GM10266 (cell line): ENCODE data around the gene C2CD4C.
"Not testable (repeated sequence)": the region's sequence is repeated elsewhere in the genome, so short reads cannot be mapped to it uniquely, and the experiment has no call there.

Experiments
- DNase-seq: peaks from one replicate; pipeline ENCODE4 v3.0.0; 2012; ENCODE audit errors: extremely low spot score
- TF ChIP-seq, protein P1 (sequence below): IDR thresholded peaks from 2 replicates; pipeline ENCODE4 v1.5.1; 2012; ENCODE audit warnings: mild to moderate bottlenecking, low read depth; ENCODE audit not compliant: control insufficient read depth, insufficient read depth; ENCODE audit errors: missing control alignments

C2CD4C gene

DNA sequence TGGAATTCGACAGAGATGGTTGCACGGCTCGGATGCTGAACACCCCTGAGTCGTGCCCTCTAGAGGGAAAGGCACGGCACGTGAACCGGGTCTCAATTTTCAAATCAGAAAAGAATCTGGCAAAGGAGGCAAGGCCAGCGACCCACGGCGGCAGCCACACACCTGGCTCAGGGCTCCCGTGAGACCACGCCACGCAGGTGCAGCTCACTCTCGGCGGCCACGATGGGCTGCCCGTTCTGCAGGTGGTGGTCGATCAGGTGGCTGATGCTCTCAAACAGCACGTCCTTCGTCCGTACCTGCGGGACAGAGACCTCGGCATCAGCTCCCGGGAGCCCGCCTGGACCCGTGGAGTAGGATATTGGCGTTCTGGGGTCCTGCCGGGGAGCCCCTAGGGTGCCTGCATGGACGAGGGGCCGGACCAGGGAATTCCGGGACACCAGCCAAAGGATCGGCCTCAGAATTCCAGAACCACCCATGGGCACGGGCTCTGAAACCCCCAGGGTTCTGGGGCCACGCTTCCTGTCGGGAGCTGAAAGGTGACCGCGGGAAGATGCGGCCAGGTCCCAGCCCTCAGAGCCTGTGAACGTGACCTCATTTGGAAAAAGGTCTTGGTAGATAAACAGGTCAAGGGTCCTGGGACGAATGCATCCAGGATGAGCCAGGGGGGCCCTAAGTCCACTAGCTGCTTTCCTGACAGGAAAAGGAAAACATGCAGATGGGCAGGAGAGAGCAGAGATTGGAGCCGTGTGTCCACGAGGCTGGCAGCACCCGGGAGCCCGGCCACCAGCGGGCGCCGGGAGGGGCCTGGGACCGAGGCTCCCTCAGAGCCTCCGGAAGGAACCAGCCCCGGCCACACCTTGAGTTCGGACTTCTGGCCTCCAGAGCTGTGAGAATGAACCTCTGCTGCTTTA is 10.1 kb upstream of the C2CD4C start:
- TF ChIP-seq, protein P1, sequence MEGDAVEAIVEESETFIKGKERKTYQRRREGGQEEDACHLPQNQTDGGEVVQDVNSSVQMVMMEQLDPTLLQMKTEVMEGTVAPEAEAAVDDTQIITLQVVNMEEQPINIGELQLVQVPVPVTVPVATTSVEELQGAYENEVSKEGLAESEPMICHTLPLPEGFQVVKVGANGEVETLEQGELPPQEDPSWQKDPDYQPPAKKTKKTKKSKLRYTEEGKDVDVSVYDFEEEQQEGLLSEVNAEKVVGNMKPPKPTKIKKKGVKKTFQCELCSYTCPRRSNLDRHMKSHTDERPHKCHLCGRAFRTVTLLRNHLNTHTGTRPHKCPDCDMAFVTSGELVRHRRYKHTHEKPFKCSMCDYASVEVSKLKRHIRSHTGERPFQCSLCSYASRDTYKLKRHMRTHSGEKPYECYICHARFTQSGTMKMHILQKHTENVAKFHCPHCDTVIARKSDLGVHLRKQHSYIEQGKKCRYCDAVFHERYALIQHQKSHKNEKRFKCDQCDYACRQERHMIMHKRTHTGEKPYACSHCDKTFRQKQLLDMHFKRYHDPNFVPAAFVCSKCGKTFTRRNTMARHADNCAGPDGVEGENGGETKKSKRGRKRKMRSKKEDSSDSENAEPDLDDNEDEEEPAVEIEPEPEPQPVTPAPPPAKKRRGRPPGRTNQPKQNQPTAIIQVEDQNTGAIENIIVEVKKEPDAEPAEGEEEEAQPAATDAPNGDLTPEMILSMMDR = no peak
- no peak for DNase-seq

DNA sequence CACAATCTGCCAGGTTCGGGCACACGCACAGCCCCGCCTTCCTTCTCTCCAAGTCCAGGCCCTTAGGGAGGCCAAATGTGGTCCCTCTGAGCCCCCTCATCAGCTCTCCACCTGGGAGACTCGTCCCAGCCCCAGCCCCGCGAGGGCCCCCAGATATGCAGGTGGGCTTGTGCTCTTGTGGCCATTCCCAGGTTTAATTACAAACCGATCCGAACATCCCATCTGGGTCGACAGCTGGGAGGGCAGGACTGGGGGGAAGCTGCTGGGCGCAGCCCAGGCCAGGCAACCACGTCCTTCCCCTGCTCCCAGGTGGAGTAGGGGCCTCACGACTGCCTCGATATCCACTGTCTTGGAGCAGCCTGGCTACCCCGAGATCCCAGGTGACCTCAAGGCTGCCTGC is 7.5 kb upstream of the C2CD4C start:
- TF ChIP-seq, protein P1 = no peak
- DNase-seq = no peak

DNA sequence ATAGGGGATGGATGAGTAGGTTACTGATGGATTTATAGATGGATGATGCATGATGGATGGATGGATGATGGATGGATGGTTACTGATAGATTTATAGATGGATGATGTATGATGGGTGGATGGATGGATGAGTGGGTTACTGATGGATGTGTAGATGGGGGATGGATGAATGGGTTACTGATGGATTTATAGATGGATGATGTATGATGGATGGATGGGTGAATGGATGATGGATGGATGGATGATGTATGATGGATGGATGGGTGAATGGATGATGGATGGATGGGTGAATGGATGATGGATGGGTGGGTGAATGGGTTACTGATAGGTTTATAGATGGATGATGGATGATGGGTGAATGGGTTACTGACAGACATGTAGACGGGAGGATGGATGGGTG is 6.3 kb upstream of the C2CD4C start:
- TF ChIP-seq, protein P1 = no peak
- no peak for DNase-seq

DNA sequence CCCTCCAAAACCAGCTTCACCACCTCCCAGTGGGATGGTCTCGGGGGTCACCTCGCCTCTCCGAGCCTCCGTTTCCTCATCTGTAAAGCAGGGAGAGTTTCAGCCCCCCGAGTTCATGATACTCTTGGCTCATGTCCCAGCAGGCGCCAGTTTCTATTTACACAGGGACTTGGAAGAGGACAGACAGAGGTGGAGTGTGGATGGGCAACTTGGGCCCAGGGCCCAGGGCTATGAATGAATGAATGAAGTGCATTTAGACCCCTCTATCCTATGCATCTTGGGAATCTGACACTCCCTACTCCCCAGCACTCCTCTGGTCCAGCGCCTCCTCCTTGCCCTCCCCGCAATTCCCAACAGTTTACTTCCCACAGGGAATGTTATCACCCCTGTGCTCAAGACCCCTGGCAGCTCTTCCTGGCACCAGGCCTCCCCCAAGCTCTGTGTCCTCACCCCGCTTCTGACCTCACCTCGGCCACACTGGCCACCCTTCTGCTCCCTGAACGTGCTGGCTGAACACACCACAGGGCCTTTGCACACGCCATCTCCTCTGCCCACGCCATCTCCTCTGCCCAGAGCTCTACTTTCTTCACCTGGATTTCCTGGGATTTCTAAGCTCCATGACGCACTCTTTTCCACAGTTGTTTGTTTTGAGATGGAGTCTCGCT is 4.9 kb upstream of the C2CD4C start:
- no peak for DNase-seq
- TF ChIP-seq, protein P1 = no peak

DNA sequence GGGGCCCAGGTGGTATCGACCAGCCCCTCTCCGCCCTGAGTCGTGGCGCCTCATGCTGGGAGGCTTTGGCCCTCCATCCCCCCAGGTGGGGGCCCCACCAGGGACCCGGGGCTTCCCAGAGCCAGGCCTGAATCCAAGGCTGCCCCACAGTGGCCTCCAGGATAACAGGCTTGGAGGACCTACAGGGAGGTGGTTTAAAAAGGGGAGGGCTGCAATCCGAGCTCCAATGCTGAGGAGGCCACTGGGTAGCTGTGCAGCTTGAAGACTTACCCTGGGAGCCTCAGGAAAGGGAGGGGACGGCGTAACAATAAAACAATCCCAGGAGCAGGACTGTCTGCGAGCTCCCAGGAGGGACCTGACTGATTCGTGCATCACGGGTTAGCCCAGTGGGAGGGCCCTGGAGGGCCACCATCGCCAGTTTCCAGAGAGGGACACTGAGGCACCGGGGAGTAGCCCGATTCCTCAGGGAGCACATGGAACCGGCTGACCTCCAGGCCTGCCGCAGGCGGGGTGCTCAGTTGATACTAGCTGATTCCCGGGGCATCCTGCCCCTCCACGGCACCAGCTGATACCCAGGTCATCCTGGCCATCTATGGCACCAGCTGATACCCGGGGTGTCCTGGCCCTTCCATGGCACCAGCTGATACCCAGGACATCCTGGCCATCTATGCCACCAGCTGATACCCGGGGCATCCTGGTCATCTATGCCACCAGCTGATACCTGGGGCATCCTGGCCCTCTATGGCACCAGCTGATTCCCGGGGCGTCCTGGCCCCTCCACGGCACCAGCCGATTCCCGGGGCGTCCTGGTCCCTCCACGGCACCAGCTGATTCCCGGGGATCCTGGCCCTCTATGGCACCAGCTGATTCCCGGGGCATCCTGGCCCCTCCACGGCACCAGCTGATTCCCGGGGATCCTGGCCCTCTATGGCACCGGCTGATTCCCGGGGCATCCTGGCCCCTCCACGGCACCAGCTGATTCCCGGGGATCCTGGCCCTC is 3.7 kb upstream of the C2CD4C start:
- no peak for DNase-seq
- TF ChIP-seq, protein P1 = no peak

DNA sequence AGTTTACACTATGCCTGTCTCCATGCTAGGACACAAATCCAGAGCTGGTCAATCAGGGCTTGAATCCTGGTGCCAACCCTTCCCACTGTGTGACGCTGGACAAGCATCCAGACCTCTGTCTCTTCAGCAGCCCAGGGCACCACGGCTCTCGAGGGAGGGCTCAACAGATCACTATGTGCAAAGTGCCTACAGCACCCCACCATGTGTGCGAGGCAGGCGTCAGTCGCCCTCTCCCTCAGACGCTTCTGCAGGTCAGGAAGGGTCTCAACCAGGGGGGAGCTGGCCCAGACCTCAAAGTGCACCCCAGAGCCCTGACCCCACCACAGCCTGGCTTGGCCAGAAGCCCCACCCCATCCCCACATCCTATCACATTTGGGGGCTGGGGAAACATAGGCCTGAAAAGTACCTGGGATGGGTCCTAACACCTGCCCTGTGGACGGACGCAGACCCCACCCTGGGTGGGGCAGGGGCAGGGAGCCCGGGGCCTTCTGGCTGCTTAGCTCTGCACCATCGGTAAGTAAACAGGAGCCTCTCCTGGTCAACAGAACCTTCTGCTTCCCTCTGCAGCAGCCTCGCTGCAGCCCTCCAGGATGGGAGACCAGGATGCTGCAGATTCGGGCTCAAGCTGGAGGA is 2.9 kb upstream of the C2CD4C start:
- DNase-seq = no peak
- TF ChIP-seq, protein P1 = no peak

DNA sequence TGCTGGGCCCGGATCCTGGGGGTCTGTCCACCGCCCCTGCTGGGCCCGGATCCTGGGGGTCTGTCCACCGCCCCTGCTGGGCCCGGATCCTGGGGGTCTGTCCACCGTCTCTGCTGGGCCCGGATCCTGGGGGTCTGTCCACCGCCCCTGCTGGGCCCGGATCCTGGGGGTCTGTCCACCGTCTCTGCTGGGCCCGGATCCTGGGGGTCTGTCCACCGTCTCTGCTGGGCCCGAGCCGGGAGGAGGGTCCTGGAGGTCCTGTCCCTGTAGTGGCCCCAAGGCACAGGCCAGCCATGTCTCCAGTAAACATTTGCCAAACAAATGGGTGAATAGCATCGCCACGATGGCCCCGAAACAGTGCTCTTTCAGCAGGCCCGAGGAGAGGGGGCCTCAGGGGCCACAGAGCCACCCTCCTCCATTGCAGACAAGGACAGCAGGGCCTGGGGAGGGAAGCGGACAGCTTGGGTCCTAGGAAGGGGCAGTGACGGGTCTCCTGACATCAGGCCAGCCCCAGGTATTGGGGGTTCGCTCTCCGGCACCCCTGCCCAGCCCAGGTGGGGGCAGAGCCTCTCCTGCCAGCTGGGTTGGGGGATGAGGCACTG is 2.3 kb upstream of the C2CD4C start:
- DNase-seq = not testable (repeated sequence)
